ENCODE measurements around the gene KIF12.
"Not testable (repeated sequence)": the region's sequence is repeated elsewhere in the genome, so short reads cannot be mapped to it uniquely, and the experiment has no call there.

KIF12 gene

GRCh38 chr9:114051706-114052105 lies 47.4 kb downstream of the KIF12 start:
- no peak for DNase-seq (ENCODE audit: low read depth, low spot score)

GRCh38 chr9:114051281-114051680 lies 47.8 kb downstream of the KIF12 start:
- H3K27ac ChIP-seq: no peak overlapping the region
- no peak for DNase-seq (ENCODE audit: low read depth, low spot score)

More at GRCh38 chr9:114051706-114052105, 47.4 kb downstream of the KIF12 start:
- no peak overlapping the region for H3K27ac ChIP-seq

GRCh38 chr9:114050646-114051045 lies 48.4 kb downstream of the KIF12 start:
- H3K27ac ChIP-seq: no peak overlapping the region
- no peak for DNase-seq (ENCODE audit: low read depth, low spot score)

DNA sequence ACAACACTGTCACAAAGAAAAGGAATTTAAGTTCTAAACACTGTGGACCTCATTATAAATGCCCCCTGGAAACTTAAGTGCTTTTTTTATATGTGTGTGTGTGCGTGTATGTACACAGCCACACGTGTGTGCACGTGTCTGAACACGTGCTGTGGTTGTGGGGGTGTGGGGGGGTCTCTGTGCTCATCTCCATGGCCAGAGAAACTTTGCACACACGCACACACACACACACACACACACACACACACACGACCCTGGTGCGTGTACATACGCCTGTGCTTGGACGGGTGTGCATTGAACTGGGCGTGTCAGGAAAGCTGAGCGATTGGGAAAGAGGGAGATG lies 48.9 kb downstream of the KIF12 start:
- no peak for DNase-seq (ENCODE audit: low read depth, low spot score)
- no peak overlapping the region for H3K27ac ChIP-seq

DNA sequence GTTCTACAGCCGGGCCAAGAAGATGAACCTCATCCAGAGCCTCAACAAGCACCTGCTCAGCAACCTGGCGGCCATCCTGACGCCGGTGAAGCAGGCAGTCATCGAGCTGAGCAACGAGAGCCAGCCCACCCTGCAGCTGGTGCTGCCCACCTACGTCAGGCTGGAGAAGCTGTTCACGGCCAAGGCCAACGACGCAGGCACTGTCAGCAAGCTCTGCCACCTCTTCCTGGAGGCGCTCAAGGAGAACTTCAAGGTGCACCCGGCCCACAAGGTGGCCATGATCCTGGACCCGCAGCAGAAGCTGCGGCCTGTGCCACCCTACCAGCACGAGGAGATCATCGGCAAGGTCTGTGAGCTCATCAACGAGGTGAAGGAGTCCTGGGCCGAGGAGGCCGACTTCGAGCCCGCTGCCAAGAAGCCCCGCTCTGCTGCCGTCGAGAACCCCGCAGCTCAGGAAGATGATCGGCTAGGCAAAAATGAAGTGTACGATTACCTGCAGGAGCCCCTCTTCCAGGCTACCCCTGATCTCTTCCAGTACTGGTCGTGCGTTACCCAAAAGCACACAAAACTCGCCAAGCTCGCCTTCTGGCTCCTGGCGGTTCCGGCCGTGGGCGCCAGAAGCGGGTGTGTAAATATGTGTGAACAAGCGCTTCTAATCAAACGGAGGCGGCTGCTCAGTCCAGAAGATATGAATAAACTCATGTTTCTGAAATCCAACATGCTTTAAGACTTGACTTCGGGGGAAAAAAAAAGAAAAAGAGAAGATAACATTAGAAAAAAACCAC lies 49.5 kb downstream of the KIF12 start:
- no peak overlapping the region for H3K27ac ChIP-seq
- DNase-seq (ENCODE audit: low read depth, low spot score): no peak

DNA sequence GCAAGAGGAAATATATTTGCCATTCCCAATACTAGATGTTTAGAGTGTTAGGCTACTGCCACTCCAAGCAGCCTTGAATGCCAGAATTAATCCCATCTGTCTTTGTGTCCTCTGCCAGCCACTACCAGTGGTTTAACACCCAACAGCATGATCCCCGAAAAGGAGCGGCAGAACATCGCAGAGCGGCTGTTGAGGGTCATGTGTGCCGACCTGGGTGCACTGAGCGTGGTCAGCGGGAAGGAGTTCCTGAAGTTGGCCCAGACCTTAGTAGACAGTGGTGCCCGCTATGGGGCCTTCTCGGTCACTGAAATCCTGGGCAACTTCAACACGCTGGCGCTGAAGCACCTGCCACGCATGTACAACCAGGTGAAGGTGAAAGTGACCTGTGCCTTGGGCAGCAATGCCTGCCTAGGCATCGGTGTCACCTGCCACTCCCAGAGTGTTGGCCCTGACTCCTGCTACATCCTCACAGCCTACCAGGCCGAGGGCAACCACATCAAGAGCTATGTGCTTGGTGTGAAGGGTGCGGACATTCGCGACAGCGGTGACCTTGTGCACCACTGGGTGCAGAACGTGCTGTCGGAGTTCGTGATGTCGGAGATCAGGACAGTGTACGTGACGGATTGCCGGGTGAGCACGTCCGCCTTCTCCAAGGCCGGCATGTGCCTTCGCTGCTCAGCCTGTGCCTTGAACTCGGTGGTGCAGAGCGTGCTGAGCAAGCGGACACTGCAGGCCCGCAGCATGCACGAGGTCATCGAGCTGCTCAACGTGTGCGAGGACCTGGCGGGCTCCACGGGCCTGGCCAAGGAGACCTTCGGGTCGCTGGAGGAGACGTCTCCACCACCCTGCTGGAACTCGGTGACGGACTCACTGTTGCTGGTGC lies 50.3 kb downstream of the KIF12 start:
- no peak overlapping the region for H3K27ac ChIP-seq
- no peak for DNase-seq (ENCODE audit: low read depth, low spot score)

DNA sequence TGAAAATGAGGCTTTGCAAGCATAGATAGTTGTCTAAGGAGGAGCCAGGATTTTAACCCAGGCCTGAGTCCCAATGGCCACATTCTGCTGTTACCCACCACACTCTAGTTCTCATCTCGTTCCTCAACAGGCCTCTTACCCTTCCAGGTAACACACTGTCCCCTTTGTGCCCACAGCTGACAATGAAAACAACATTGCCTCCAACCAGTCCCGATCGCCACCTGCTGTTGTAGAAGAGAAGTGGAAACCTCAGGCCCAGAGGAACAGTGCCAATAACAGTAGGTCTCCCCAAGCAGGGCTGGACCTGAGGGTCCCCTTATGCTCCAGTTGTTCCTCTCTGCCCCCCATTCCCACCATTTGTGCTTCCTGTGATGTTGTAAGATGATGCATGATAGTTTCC lies 51.4 kb downstream of the KIF12 start:
- DNase-seq (ENCODE audit: low read depth, low spot score): no peak
- H3K27ac ChIP-seq: no peak overlapping the region

DNA sequence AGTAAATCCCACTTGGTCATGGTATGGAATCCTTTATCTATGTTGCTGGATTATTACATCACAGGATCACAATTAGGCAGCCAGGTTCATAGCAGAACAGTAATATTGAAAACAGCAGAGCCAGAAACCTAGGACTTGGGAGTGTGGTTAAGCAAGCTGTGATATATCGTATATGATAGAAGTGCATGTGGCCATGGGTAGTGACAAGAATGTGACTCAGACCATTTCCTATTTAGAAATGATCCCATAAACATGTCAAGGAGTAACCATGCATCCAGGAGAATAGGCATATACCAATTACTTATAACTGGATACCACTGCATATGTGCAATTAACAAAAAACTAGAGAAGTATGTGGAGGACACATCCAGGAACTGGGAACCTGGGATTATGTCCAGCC lies 52.2 kb downstream of the KIF12 start:
- DNase-seq (ENCODE audit: low read depth, low spot score): no peak

GRCh38 chr9:114046237-114046755 lies 52.8 kb downstream of the KIF12 start:
- H3K27ac ChIP-seq: peak overlapping the region; percentile 17
- peak; percentile 22 for DNase-seq (ENCODE audit: low read depth, low spot score)

More for the DNA sequence above, 52.2 kb downstream of the KIF12 start:
- peak overlapping the region; percentile 17 for H3K27ac ChIP-seq

GRCh38 chr9:114043660-114044059 lies 55.4 kb downstream of the KIF12 start:
- H3K27ac ChIP-seq: not testable (repeated sequence)

More at GRCh38 chr9:114043660-114044059, 55.4 kb downstream of the KIF12 start:
- DNase-seq (ENCODE audit: low read depth, low spot score): not testable (repeated sequence)
